Measurements from ENCODE around the gene ORMDL3. TPM values are rescaled to one million over a fixed set of nuclear protein-coding genes. Genes with fewer than 3 reads are reported as not detected.

ORMDL3 gene
- total RNA-seq, 4 donors from 2014 or later: 145 to 419 (median 200) TPM

DNA sequence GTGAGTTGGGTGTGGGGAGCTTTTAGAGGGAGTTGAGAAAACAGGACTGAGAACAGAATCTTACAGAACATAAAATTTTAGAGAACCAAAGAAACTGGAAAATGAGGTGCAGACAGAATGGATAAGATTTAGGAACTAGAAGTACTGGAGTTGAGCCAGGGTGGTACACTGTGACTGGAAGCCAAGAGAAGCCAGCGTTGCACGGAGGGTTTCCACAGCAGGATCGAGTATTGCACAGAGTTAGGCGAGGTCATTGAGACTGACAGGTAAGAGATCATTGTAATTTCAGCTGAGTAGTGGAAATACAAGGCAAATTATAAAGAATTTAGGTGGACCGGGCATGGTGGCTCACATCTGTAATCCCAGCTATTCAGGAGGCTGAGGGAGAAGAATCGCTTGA lies 42.0 kb upstream of the ORMDL3 start:
- TF ChIP-seq, protein P1, sequence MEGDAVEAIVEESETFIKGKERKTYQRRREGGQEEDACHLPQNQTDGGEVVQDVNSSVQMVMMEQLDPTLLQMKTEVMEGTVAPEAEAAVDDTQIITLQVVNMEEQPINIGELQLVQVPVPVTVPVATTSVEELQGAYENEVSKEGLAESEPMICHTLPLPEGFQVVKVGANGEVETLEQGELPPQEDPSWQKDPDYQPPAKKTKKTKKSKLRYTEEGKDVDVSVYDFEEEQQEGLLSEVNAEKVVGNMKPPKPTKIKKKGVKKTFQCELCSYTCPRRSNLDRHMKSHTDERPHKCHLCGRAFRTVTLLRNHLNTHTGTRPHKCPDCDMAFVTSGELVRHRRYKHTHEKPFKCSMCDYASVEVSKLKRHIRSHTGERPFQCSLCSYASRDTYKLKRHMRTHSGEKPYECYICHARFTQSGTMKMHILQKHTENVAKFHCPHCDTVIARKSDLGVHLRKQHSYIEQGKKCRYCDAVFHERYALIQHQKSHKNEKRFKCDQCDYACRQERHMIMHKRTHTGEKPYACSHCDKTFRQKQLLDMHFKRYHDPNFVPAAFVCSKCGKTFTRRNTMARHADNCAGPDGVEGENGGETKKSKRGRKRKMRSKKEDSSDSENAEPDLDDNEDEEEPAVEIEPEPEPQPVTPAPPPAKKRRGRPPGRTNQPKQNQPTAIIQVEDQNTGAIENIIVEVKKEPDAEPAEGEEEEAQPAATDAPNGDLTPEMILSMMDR (IDR thresholded peaks at IDR 0.05; ENCODE audit: low read depth): no peak

DNA sequence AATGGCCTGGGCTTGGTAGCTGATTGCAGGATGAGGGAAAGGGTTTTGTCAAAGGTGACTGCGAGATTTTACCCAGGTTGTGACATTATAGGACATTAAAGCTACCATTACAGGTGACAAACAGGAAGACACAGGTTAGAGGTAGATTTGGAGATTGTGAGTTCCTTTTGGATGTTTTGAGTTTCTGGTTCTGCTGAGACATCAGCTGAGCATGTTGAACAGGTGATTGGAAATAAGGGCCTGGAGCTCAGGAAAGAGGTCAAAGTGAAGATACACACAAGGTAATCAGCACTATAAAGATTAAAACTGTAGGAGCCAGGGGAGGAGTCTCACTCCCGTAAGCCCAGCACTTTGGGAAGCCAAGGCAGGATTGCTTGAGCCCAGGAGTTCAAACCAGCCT lies 41.4 kb upstream of the ORMDL3 start:
- TF ChIP-seq, protein P1 (IDR thresholded peaks at IDR 0.05; ENCODE audit: low read depth): no peak

DNA sequence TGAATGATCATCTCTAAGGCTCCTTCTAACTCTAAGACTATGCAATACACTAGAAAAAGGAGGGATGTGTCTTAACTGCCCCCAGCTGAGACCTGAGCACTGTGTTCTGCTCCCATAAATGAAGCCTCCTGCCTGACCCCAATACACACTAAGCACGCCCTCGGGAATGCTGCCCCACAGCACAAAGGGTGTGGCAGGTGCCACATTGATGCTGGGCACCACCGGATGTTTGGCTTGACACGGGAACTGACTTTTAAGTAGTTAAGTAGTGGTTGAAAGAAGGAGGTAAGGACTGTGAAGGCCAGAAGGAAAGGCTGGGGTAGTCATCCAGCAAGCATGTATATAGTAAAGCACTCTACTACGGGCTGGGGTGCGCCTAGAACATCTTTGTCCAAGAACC lies 39.4 kb upstream of the ORMDL3 start:
- TF ChIP-seq, protein P1 (IDR thresholded peaks at IDR 0.05; ENCODE audit: low read depth): no peak

DNA sequence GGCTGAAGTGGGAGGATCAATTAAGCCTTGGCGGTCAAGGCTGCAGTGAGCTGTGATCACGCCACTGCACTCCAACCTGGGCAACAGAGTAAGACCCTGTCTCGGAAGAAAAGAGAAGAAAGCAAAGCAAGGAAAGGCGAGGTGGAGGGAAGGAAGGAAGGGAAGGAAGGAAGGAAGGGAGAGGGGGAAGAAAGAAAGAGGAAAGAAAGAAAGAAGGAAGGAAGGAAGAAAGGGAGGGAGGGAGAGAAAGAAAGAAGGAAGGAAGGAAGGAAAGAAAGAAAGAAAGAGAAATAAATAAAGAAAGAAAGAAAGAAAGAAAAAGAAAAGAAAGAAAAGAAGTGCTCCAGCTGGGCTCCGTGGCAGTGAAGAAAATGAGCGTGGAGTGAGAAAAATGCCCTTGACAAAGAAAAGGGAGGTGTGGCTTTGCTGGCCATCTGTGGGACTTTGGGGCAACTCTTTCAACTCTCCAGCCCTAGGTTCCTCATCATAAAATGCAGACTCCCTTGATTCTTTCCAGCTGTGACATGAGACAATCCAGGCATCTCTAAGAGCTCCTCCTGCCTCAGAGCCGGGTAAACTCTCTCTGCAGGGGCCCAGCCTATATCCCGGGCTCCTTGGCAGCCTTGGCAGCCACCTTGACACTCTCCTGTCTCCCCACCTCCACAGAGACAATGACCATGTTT lies 37.8 kb upstream of the ORMDL3 start:
- TF ChIP-seq, protein P1 (IDR thresholded peaks at IDR 0.05; ENCODE audit: low read depth): no peak

DNA sequence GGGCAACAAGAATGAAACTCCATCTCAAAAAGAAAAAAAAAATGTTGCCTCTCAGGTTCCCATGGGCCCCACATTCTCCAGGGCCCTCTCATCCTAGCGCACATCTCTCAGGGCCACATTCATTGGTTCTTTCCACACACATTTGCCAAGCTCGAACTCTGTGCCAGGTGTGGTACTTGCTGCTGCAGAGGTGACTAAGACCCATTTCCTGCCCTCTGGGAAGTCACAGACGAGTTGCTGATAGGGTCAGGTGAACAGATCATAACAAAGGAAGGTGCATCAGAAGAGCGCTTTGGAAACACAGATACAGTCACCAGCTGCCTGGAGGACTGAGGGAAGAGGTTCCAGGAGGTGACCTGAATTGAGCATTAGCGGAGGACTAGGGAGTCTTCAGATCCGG lies 36.4 kb upstream of the ORMDL3 start:
- TF ChIP-seq, protein P1 (IDR thresholded peaks at IDR 0.05; ENCODE audit: low read depth): no peak

DNA sequence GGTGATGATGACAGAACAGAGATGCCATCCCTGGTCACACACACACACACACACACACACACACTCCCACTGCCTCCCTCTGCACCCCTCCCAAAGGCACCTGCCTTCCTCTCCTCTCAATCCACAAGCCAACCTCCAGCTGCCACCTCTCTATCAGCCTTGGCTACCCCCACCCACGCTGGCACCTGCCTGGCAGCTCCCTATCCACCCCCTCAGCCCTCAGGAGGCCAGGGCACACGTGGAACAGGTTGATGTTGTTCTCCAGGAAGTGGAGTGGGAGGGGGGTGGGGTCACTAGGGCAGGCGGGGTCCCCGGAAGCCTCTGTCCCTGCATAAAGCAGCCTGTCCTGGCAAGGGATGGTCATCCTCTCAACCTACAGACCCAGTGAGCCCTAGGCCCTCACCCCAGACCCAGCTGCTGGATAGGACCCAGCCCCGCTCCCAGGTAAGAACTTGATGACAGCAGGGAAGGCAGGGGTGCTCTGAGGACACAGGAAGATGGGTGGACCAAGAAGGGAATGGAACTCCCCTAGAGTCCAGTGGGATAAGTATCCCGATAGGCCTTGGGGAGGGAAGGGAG lies 35.3 kb upstream of the ORMDL3 start, which contains the start of gene GSDMA:
Gene GSDMA, plus strand, starts transcription at position 363 of the 579 bp plus-strand sequence. CDS start 2,684 bp downstream, outside the sequence.
- TF ChIP-seq, protein P1 (IDR thresholded peaks at IDR 0.05; ENCODE audit: low read depth): no peak

DNA sequence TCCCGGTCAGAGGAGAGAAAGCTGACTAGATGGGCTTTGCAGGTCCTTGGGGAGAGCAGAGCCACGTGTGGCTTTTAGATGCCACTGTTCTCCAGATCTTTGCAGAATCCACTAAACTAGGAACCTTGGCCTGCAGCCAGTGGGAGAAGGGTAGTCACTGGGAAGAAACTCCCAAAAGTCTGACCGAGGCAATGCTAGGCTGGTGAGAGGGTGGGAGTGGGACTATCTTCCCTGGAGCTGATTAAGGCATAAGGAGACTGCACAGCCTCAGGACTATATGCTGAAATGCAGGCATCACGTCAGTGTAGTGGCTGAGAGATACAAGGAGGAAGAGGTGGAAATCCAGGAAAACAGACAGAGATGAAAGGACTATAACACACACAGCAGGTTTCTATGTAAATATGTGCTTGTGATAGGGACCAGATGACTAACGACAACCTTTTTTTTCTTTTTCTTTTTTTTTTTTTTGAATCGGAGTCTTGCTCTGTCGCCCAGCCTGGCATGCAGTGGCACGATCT lies 33.2 kb upstream of the ORMDL3 start:
- TF ChIP-seq, protein P1 (IDR thresholded peaks at IDR 0.05; ENCODE audit: low read depth): no peak

All from subcutaneous adipose tissue (tissue), 4 donors.